HCT116 (cell line): ENCODE data around the gene TRPM5. TPM values are rescaled to one million over a fixed set of nuclear protein-coding genes. Genes with fewer than 3 reads are reported as not detected.

Experiments used
- ATAC-seq: fragments of 200-7000 bp; cut with Tn5 transposase; 2 replicates; pipeline ENCODE4 v1.9.1; 2020; ENCODE audit warnings: mild to moderate bottlenecking, moderate library complexity
- BruUV-seq: library from RNA; stranded (reverse); fragments of 400-500 nt; replicated peaks from 2 replicates; lab custom pipeline; 2021; lab: Mats Ljungman, UMichigan
- CTCF ChIA-PET: fragments of 300-600 bp; sonication (Branson Sonifier 250); formaldehyde crosslinking; loops from one replicate; lab custom pipeline; 2021; ENCODE audit warnings: antibody characterized with exemption; lab: Charles Lee
- POLR2A ChIA-PET: fragments of 300-600, 350-600 bp; sonication (Branson Sonifier 250); formaldehyde crosslinking; loops from one replicate; lab custom pipeline; 2021; ENCODE audit warnings: antibody characterized with exemption; lab: Charles Lee
- RAD21 ChIA-PET, 2 experiments: fragments of 300-600 bp; sonication (Branson Sonifier 250); formaldehyde crosslinking; loops; one replicate each; lab custom pipeline; 2023; ENCODE audit warnings: low total read pairs in 2 of 2; ENCODE audit not compliant: uncharacterized antibody in 2 of 2, unreplicated experiment in 2 of 2, low non-redundant PET in 1 of 2; lab: Charles Lee
- DNase-seq: peaks from one replicate; pipeline ENCODE4 v3.0.0-alpha.2; 2010; ENCODE audit warnings: low read depth, low spot score
- H2AFZ ChIP-seq: fragments of 200-600 bp; shearing (Covaris generic), sonication (generic); 2 replicates; pipeline ENCODE4 v1.6.1; 2017; ENCODE audit warnings: low read depth, mixed run types, mixed read lengths, antibody characterized with exemption, low read length; ENCODE audit not compliant: poor library complexity, severe bottlenecking
- H3K27ac ChIP-seq: 2 replicates; pipeline ENCODE4 v1.5.1; 2012; ENCODE audit warnings: low read depth, low read length
- H3K27me3 ChIP-seq: fragments of 200-600 bp; sonication (generic); 2 replicates; pipeline ENCODE4 v1.6.1; 2016; ENCODE audit warnings: mixed run types, low read length, mixed read lengths; ENCODE audit not compliant: insufficient read depth
- H3K36me3 ChIP-seq, 2 experiments: fragments of 200-500 bp in 1 of 2; fragments of 200-600 bp in 1 of 2; sonication (Bioruptor generic) in 1 of 2; sonication (generic) in 1 of 2; 2 replicates each; pipeline versions ENCODE4 v1.5.1 to v1.6.1; 2014 to 2016; ENCODE audit warnings: low read length in 2 of 2, inconsistent platforms in 1 of 2, mixed read lengths in 1 of 2, mixed run types in 1 of 2; ENCODE audit not compliant: insufficient read depth in 2 of 2, control insufficient read depth in 1 of 2
- H3K4me1 ChIP-seq, 2 experiments: fragments of 200-600 bp in 1 of 2; sonication (generic) in 1 of 2; 2 replicates each; pipeline versions ENCODE4 v1.5.1 to v1.6.1; 2012 to 2017; ENCODE audit warnings: low read length in 2 of 2, inconsistent platforms in 1 of 2, mild to moderate bottlenecking in 1 of 2, mixed read lengths in 1 of 2, mixed run types in 1 of 2, moderate library complexity in 1 of 2; ENCODE audit not compliant: insufficient read depth in 2 of 2, control insufficient read depth in 1 of 2
- H3K4me2 ChIP-seq: fragments of 200-600 bp; sonication (generic); 2 replicates; pipeline ENCODE4 v1.6.1; 2017; ENCODE audit warnings: mixed run types, low read length, mixed read lengths
- H3K4me3 ChIP-seq, 2 experiments: fragments of 200-600 bp in 1 of 2; sonication (generic) in 1 of 2; replicated peaks in 1 of 2; 2 replicates each; pipeline ENCODE4 v1.5.1; 2011 to 2016; ENCODE audit warnings: low read length in 2 of 2, control low read depth in 1 of 2, low read depth in 1 of 2, mild to moderate bottlenecking in 1 of 2, mixed read lengths in 1 of 2, mixed run types in 1 of 2
- H3K79me2 ChIP-seq: fragments of 200-600 bp; sonication (generic); 2 replicates; pipeline ENCODE4 v1.6.1; 2017; ENCODE audit warnings: mild to moderate bottlenecking, mixed run types, low read length, moderate library complexity, mixed read lengths; ENCODE audit not compliant: insufficient read depth
- H3K9ac ChIP-seq: fragments of 200-600 bp; sonication (generic); 2 replicates; pipeline ENCODE4 v1.6.1; 2016; ENCODE audit warnings: low read length, mixed read lengths
- H3K9me2 ChIP-seq: fragments of 200-600 bp; sonication (generic), shearing (Covaris generic); 2 replicates; pipeline ENCODE4 v1.6.1; 2017; ENCODE audit warnings: mixed run types, mild to moderate bottlenecking, moderate library complexity; ENCODE audit not compliant: insufficient read depth
- H3K9me3 ChIP-seq, 2 experiments: fragments of 200-500 bp in 1 of 2; fragments of 200-600 bp in 1 of 2; sonication (Bioruptor generic) in 1 of 2; sonication (generic) in 1 of 2; 2 replicates each; pipeline ENCODE4 v1.6.1; 2014 to 2017; ENCODE audit warnings: low read length in 2 of 2, mixed read lengths in 2 of 2, inconsistent platforms in 1 of 2, low read depth in 1 of 2, mild to moderate bottlenecking in 1 of 2, mixed run types in 1 of 2, moderate library complexity in 1 of 2; ENCODE audit not compliant: control insufficient read depth in 1 of 2, insufficient read depth in 1 of 2
- H4K20me1 ChIP-seq: fragments of 200-600 bp; sonication (generic), shearing (Covaris generic); 2 replicates; pipeline ENCODE4 v1.6.1; 2017; ENCODE audit warnings: mixed run types, mild to moderate bottlenecking, moderate library complexity; ENCODE audit not compliant: insufficient read depth
- CTCF ChIP-seq, 3 experiments: fragments of 200-600 bp in 1 of 3; sonication (generic) in 1 of 3; IDR thresholded peaks in 2 of 3; conservative IDR thresholded peaks in 1 of 3; 2 replicates each; pipeline ENCODE4 v1.5.1; 2012 to 2017; ENCODE audit warnings: low read depth in 2 of 3, low read length in 2 of 3, antibody characterized with exemption in 1 of 3, borderline replicate concordance in 1 of 3, control low read depth in 1 of 3, mild to moderate bottlenecking in 1 of 3, mixed read lengths in 1 of 3, mixed run types in 1 of 3, moderate library complexity in 1 of 3; ENCODE audit not compliant: insufficient read depth in 1 of 3
- EGR1 ChIP-seq: IDR thresholded peaks from 2 replicates; pipeline ENCODE4 v1.6.1; 2012; ENCODE audit warnings: low read depth
- JUND ChIP-seq: IDR thresholded peaks from 2 replicates; pipeline ENCODE4 v1.6.1; 2012
- POLR2A ChIP-seq: IDR thresholded peaks from 2 replicates; pipeline ENCODE4 v1.7.0; 2011; ENCODE audit warnings: borderline replicate concordance; ENCODE audit not compliant: insufficient read depth, insufficient read length; ENCODE audit errors: extremely low read depth
- POLR2AphosphoS5 ChIP-seq: IDR thresholded peaks from 2 replicates; pipeline ENCODE4 v1.6.1; 2011; ENCODE audit warnings: mild to moderate bottlenecking, low read depth, low read length, moderate library complexity
- YY1 ChIP-seq: IDR thresholded peaks from 2 replicates; pipeline ENCODE4 v1.6.1; 2011; ENCODE audit warnings: low read length, low read depth, moderate library complexity, mild to moderate bottlenecking; ENCODE audit not compliant: insufficient replicate concordance; ENCODE audit errors: extremely low read depth
- ZFX ChIP-seq: fragments of 450-650 bp; IDR thresholded peaks from 2 replicates; pipeline ENCODE4 v1.6.1; 2017
- intact Hi-C: fragments of 100-400 bp; cut with micrococcal nuclease; formaldehyde crosslinking; loops from 2 replicates; pipeline ENCODE4 v1.10.0; 2022
- total RNA-seq: library from RNA; stranded (reverse); gene quantifications from one replicate; pipeline ENCODE4 v1.2.1, GENCODE V29; 2021; ENCODE audit not compliant: unreplicated experiment

TRPM5 gene
- total RNA-seq, 1 experiment from 2014 or later = 0.07 TPM

GRCh38 chr11:2401436-2401984 lies 42.8 kb downstream of the TRPM5 start:
- DNase-seq = no peak
- ChIA-PET CTCF (interaction anchor here (1.2 to 5.0 kb wide), 2 partner anchors 12 to 19 kb away, joined by 3 to 42 read pairs; no protein-coding TSS in a partner anchor), POLR2A (interaction anchor here (2.2 kb wide), 1 partner anchor 24 kb away, joined by 7 read pairs; the partner anchor contains the start of gene CD81), RAD21 (interaction anchor here in 1 of 2 experiments (0.9 to 2.0 kb wide), 2 partner anchors 18 to 97 kb away, joined by 4 to 7 read pairs; no protein-coding TSS in a partner anchor)
- H2AFZ ChIP-seq = no peak overlapping the region
- H3K27ac ChIP-seq = peak overlapping the region; percentile 73
- peaks cover 16 to 27% of the 10 kb centered on the region in 2 experiments for H3K4me1 ChIP-seq
- peak overlapping the region; percentile 100 for H3K4me3 ChIP-seq
- TF ChIP-seq CTCF (IDR thresholded peaks at IDR 0.05 in 2 of 3, conservative IDR thresholded peaks at IDR 0.05 in 1 of 3; ENCODE audit: borderline replicate concordance in 1 of 3, insufficient read depth in 1 of 3, low read depth in 2 of 3, low read length in 2 of 3) = peak in 2 of 3 experiments; percentile 49 to 52; a peak in 4 of 6 replicates
- no peak for TF ChIP-seq EGR1
- no peaks in the 10 kb centered on the region for H3K9me3 ChIP-seq
- H3K9ac ChIP-seq = peak overlapping the region; percentile 96
- H3K4me2 ChIP-seq = peak overlapping the region; percentile 97
- H3K79me2 ChIP-seq = peaks cover 20% of the 10 kb centered on the region
- ATAC-seq = no peak
- no TSS peak for BruUV-seq
- H3K36me3 ChIP-seq = peaks cover 11 to 15% of the 10 kb centered on the region in 2 experiments; a peak in 3 of 4 replicates
- H3K9me2 ChIP-seq = no peaks in the 10 kb centered on the region
- intact Hi-C loops = loop anchor here (5.0 kb wide), 3 partner anchors 94 to 219 kb away; no protein-coding TSS in a partner anchor
- no peaks in the 10 kb centered on the region for H3K27me3 ChIP-seq
- no peaks in the 10 kb centered on the region for H4K20me1 ChIP-seq

- BruUV-seq = TSS peak; percentile 68
- H3K9ac ChIP-seq = peak overlapping the region; percentile 96
- H3K4me2 ChIP-seq = peak overlapping the region; percentile 97
- no peaks in the 10 kb centered on the region for H3K9me2 ChIP-seq
- CTCF ChIA-PET = interaction anchor here (0.6 to 5.0 kb wide), 10 partner anchors 13 to 491 kb away, joined by 3 to 42 read pairs (median 4); partner anchors contain the start of gene CD81
- intact Hi-C loops = loop anchor here (1.0 to 5.0 kb wide), 5 partner anchors 18 to 532 kb away; no protein-coding TSS in a partner anchor
- no peaks in the 10 kb centered on the region for H4K20me1 ChIP-seq
- peak overlapping the region; percentile 100 for H3K4me3 ChIP-seq
- peaks cover 20% of the 10 kb centered on the region for H3K79me2 ChIP-seq
- no peak overlapping the region for H2AFZ ChIP-seq
- POLR2A ChIA-PET = interaction anchor here (0.9 to 2.2 kb wide), 5 partner anchors 13 to 25 kb away, joined by 3 to 7 read pairs (median 4); partner anchors contain the start of gene CD81
- peak overlapping the region; percentile 73 for H3K27ac ChIP-seq
- peaks cover 16 to 27% of the 10 kb centered on the region in 2 experiments for H3K4me1 ChIP-seq
- H3K9me3 ChIP-seq = no peaks in the 10 kb centered on the region
- H3K36me3 ChIP-seq = peaks cover 12 to 17% of the 10 kb centered on the region in 2 experiments; a peak in 3 of 4 replicates
- ATAC-seq (peak; percentile 1), DNase-seq (no peak)
- no peaks in the 10 kb centered on the region for H3K27me3 ChIP-seq
- TF ChIP-seq CTCF (IDR thresholded peaks at IDR 0.05 in 2 of 3, conservative IDR thresholded peaks at IDR 0.05 in 1 of 3; ENCODE audit: borderline replicate concordance in 1 of 3, insufficient read depth in 1 of 3, low read depth in 2 of 3, low read length in 2 of 3) (no peak), YY1 (no peak), ZFX (peak; percentile 97), POLR2AphosphoS5 (no peak), POLR2A (no peak), JUND (no peak)
- RAD21 ChIA-PET = interaction anchor here (0.6 to 2.0 kb wide), 6 partner anchors 19 to 245 kb away, joined by 3 to 9 read pairs (median 5); no protein-coding TSS in a partner anchor
Observed at GRCh38 chr11:2400762-2401435, 43.4 kb downstream of the TRPM5 start.
